HG03060 (cell line): Measurements from ENCODE around the gene CCER1.

Source experiments
- ATAC-seq: cut with Tn5 transposase; IDR thresholded peaks from one replicate; pipeline ENCODE4 v1.9.1; 2021; ENCODE audit warnings: low read depth, moderate number of reproducible peaks; ENCODE audit not compliant: unreplicated experiment

CCER1 gene

DNA sequence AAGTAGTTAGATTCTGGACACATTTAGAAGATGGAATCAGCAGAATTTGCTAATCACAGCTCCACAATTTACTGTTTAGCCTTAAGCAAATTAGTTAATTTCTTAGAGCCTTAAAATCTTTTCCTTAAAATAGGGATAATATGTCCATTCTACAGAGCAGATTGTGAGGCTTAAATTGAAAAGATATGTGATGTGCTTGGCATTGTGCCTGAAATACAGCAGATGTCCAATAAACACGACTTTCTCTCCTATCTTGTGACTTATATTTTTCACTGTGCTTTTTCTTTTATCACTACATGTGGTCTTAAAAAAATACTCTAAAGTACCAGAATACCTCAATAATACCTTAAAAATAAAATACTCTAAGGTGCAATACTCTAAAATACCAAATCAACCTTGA lies 30.6 kb downstream of the CCER1 start:
- no peak for ATAC-seq

DNA sequence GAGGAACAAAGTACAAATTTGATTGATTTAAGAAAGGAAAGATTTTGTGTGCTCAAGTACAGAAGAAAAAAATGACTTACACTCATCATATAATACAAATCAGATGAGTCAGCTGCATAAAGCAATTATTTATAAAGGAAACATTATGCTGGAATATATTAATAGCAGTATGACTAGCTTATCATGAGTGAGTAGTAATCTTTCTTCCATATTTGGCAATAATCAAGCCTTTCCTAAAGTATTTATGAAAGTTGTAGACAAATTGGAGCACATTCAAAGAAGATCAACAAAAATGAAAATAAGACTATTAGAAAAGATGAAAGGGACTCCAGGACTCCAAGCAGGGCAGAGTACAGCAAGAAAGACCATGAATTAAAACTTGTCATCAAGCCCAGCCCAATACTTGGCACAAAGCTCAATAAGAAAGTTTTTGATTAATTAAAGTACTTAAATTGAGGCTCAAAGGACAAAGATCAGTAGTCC lies 32.8 kb downstream of the CCER1 start:
- no peak for ATAC-seq

DNA sequence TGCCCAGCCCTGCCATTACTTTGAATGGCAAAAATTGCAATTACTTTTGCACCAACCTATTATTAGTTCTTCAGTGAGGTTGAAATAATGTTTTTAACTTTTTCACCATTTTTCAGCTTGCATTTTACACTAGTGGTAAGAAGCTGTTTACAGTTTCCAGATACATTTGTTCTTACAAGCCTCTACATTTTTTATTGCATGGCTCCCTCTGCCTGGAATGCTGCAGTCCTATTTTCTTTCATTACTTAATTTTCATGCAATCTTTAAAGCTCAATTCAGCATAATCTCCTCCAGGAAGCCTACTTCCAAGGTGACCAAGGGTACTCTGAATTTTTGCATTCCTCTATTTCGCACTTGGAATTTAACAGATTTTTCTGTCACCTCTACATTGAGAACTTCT lies 33.4 kb downstream of the CCER1 start:
- no peak for ATAC-seq

DNA sequence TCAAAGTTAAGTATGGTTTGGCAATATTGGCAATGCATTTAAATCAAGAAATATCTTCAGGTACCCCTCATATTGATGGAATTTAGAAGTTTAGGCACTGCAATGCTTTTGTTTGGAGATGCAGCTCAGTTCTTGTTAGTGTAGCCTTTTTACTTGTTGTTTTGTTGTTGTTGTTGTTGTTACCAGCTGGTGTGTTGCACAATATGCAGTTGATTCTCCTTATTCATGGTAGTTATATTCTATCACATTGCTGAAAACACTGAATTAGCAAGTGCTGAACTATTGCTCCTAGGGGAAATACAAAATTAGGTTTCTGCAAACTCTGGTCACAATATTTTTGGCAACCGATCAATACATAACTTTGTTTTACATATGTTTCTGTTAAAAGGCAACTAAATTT lies 34.8 kb downstream of the CCER1 start:
- no peak for ATAC-seq

DNA sequence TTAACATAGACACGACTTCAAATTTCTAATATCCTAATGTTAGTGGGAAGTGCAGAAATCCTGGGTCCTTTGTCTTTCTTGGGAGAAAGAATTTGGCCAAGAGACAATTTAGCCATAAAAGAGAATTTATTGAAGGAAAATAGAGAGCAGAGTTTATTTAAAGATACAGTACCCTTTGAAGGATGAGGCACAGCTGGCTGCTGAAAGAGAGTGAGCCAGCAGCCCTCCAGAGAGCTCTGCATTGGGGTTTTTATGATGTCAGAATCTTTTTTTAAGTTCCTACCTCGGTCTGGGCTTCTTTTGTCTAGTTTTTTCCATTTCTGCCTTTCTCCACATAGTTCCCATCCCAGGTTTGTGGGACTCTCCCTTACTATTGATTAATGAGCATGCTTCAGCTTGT lies 37.5 kb downstream of the CCER1 start:
- ATAC-seq: no peak

DNA sequence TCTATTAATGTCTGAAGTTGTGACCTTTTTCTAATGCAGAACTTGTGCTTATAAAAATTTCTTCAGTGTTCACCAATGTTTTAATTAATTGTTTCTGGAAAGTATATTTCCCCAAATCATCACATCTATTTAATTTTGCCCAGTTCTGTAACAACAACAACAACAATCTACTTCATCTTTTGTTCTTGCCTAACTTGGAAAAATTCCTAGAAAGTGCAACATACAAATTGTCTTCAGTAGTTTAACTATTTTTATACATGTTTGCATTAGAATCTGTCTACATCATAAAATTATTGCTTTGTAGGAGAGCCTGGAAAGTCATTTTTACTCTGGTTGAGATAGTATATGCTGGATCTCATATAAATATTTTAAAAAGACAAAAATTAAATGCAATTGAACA lies 38.5 kb downstream of the CCER1 start:
- ATAC-seq: no peak

DNA sequence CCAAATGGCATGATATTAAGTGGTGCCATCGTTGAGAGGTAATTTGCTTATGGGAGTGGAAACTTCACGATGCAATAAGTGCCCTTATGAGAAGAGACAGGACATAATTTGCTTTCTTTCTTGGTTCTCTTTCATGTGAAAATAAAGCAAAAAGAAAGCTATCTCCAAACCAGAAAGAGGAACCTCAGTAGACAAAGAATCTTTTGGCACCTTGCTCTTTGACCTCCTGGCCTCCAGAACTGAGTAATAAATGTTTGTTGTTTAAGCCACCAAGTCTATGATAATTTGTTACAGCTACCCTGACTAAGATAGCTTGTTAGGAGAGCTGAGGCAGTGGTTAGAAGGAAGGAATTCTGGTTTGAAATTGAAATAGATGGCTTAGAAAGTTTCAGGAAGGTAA lies 39.6 kb downstream of the CCER1 start:
- ATAC-seq: no peak

DNA sequence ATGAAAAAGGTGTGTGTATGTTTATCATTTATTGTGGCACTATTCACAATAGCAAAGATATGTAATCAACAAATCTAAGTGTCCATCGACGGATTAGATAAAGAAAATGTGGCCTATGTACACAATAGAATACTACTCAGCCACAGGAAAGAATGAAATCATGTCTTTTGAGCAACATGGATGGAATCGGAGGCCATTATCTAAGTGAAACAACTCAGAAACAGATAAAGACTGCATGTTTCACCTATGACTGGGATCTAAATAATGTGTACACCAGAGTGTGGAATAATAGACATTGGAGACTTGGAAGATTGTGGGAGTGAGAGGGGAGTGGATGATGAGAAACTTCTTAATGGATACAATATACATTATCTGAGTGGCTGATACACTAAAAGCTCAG lies 44.0 kb downstream of the CCER1 start:
- ATAC-seq: no peak

DNA sequence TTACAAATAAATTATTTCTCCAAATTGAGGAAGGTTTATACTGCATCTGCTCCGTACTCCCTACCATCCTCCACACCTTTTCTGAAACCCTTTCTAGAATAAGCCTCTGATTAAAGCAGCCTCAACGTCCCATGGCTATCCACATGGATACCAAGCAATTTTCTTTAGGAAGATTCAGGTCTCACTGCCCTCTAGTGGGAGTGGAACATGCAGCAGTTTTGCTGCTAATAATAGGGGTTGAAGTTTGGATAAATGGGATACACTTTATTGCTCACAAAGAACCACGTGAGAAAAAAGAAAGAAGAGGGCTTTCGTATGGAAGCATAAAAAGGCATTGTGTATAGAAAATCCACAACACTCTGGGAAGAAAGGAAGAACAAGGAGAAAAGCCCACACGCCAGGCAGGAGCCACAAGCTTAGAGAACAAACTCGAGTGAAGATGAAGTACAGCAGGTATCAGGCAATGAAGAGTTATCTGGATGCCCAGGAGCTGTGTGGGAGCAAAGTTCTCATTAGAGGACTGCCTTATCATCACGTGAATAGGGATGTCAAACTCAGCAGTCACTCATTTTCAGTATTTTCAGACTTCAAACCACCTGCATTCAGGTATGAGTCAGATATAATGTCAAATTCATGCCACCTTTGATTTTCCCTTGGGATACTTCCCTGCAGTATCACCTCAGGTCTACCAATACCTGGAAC lies 45.8 kb downstream of the CCER1 start:
- no peak for ATAC-seq

DNA sequence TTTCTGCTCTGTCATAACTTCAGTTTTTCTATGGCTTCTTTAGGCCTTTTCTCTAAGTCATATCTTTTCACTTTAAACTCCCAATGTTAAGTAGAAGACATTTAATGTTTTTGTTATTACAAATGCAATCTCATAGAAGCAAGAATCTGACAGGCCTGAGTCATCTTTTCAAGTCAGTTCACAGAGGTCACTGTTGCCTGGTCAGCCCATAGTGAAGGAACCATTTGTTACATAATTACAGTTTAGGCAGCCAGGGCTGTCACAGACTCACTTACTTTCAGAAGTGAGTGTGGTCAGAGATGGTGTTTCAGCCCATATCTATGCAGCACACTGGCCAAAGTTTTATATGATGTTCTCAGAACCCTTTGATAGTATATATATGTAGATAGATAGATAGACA lies 46.5 kb downstream of the CCER1 start:
- no peak for ATAC-seq

DNA sequence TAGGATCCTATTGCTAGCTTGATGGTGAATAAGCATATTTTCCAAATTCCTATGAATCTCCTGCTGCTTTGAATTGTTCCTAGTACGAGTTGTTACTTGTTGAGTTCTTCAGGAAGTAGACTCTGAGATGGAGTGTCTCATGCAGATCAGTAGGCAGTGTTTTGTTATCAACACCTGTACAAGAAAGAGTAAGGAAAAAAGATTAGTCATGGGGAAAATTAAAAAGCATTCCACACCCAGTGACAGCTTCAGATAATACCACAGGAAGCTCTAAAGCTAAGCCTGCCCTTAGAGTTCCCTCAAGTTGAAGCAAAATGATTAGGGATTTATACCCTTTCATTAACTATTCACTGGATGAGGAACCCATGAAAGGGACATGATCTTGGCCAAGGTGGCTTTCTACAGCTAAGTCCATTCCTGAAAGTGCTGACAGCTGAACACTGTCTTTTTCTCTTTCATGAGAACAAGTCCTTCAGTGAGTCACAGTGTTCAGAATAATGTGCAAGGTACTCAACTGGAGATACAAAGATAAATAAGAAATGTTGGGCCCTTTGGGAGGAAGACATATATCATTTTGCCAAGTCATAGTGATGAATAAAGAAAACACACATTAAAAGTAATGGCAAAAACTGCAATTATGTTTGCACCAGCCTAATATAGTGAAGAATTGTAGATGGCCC lies 49.1 kb downstream of the CCER1 start:
- ATAC-seq: no peak

DNA sequence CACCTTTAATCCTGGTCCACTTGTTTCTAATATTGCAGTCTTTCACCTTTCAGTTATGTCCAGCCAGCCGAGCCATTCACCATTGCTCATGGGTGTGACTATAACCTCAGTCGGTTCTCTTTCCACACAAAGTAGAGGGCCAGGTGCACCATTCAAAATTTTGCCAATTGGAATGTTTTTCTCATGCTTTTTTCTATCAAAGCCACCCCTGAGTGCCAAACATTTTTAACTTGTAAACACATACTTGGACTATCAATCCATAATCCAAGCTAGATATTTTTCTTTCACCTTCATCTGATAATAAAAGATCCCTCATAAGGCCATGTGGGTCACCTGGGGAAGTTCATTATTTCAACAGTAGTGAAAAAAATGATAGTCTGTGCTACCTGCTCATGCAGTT lies 52.4 kb downstream of the CCER1 start:
- no peak for ATAC-seq
